Measurements from ENCODE around the gene MKNK1.

DNA sequence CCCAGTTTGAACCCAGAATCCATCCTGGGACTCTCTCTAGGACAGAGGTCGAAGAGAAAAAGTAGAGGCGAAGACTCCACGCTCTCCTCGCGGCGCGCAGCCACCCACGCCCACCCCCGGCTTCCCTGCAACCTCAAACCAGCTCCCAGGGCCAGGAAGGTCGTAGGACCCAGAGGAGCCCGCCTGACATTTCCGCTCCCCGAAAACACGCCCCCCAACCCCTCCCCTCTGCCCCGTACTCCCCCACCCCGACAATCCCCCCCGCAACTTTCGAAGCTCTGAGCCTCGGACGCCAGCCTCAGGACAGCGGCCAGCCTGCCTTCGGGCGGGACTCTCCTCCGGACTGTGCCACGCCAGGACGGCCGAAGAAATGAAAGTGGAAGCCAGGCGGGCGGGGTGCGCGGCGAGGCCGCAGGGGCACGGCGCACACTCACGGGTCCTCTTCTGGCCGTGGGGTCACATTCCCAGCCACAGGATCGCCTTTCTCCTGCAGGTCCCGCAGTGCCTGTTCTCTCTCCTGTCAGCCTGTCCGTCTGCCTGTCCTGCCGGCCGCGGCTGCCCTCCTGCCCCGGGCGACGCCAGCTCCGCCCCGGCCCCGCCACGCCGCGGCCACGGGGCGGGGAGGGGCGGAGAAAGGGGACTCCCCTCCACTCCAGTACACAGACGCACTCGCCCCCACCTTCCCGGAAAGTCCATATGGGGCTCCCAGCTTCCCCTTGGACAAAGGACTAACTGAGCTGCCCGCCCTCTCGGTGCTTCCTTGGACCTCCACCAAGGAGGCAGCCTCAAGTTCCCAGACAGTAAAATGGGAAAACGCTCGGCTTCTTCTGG lies 12.4 kb upstream of the MKNK1 start, which contains the start of gene MOB3C:
- TF ChIP-seq POLR2A (IDR thresholded peaks at IDR 0.05; ENCODE audit: low read depth, low read length) (0 out of 2 replicates have a peak, but pooled peaks have one; percentile 36), POLR2AphosphoS5 (IDR thresholded peaks at IDR 0.05; ENCODE audit: low read depth, low read length) (0 out of 2 replicates have a peak, but pooled peaks have one; percentile 56), TAF1 (IDR thresholded peaks at IDR 0.05; ENCODE audit: low read depth, low read length) (peak; percentile 57; the same call in 1 of the 2 replicates), SPI1 (IDR thresholded peaks at IDR 0.05; ENCODE audit: low read depth, low read length) (no peak), POU2F2 (IDR thresholded peaks at IDR 0.05; ENCODE audit: low read depth, low read length) (no peak), PAX5 (IDR thresholded peaks at IDR 0.05; ENCODE audit: insufficient read depth, low read length, severe bottlenecking) (no peak)
